Measurements from ENCODE around the gene HSDL1. TPM values are rescaled to one million over a fixed set of nuclear protein-coding genes. Genes with fewer than 3 reads are reported as not detected.

The HSDL1 gene
- total RNA-seq, 4 donors from 2014 or later, result 5.0 to 9.7 (median 8.6) TPM

GRCh38 chr16:84085271-84085667 is 59.7 kb downstream of the HSDL1 start:
- intact Hi-C loops (cut with DNase I), result loop anchor here (10.0 kb wide), 1 partner anchor 100 kb away; the partner anchor contains the start of gene TAF1C

GRCh38 chr16:84084570-84085270 is 60.3 kb downstream of the HSDL1 start:
- peaks cover 0 to 9% (median 3%) of the 10 kb centered on the region in 3 donors for H3K4me1 ChIP-seq
- H3K4me3 ChIP-seq, result no peak overlapping the region
- no peak for DNase-seq
- no peak overlapping the region for H3K27ac ChIP-seq
- H3K27me3 ChIP-seq, result no peaks in the 10 kb centered on the region
- peaks cover 11 to 98% (median 42%) of the 10 kb centered on the region in 3 donors for H3K36me3 ChIP-seq
- no peaks in the 10 kb centered on the region for H3K9me3 ChIP-seq
- no peak for TF ChIP-seq POLR2A (IDR thresholded peaks at IDR 0.05)
- TF ChIP-seq CTCF (IDR thresholded peaks at IDR 0.05), result peak; percentile 38 to 73 (median 68)
- intact Hi-C loops (cut with DNase I), result loop anchor here (10.0 kb wide), 1 partner anchor 100 kb away; the partner anchor contains the start of gene TAF1C
- 45 to 83% methylated on average over 2 to 11 of the region's 11 CpGs for WGBS, 2 donors

More at GRCh38 chr16:84085271-84085667, 59.7 kb downstream of the HSDL1 start:
- Histone ChIP-seq H3K9me3 (no peaks in the 10 kb centered on the region), H3K4me3 (no peak overlapping the region), H3K4me1 (peaks cover 0 to 8% (median 0%) of the 10 kb centered on the region in 3 donors), H3K27ac (no peak overlapping the region), H3K36me3 (peaks cover 11 to 98% (median 48%) of the 10 kb centered on the region in 3 donors), H3K27me3 (no peaks in the 10 kb centered on the region)
- WGBS, 2 donors, result 78 to 80% methylated on average over 5 to 8 of the region's 8 CpGs
- TF ChIP-seq POLR2A (IDR thresholded peaks at IDR 0.05), result no peak
- no peak for TF ChIP-seq CTCF (IDR thresholded peaks at IDR 0.05)
- no peak for DNase-seq

- Histone ChIP-seq H3K27ac (peak overlapping the region in 1 of 4 donors; percentile 39), H3K27me3 (no peaks in the 10 kb centered on the region), H3K4me1 (peaks cover 0 to 9% (median 3%) of the 10 kb centered on the region in 3 donors), H3K36me3 (peaks cover 0 to 98% (median 34%) of the 10 kb centered on the region in 3 donors), H3K4me3 (no peak overlapping the region), H3K9me3 (no peaks in the 10 kb centered on the region)
- TF ChIP-seq POLR2A (IDR thresholded peaks at IDR 0.05) (no peak), CTCF (IDR thresholded peaks at IDR 0.05) (no peak)
- WGBS, 2 donors, result 79 to 82% methylated on average over 5 to 11 of the region's 11 CpGs
- intact Hi-C loops (cut with DNase I), result loop anchor here (10.0 kb wide), 1 partner anchor 102 kb away; the partner anchor contains the start of gene TAF1C
- no peak for DNase-seq
These were observed 62.0 kb downstream of the HSDL1 start for GRCh38 chr16:84082835-84083569.

- intact Hi-C loops (cut with DNase I), result loop anchor here (10.0 kb wide), 1 partner anchor 103 kb away; the partner anchor contains the start of gene TAF1C
- TF ChIP-seq CTCF (IDR thresholded peaks at IDR 0.05), result no peak
- TF ChIP-seq POLR2A (IDR thresholded peaks at IDR 0.05), result no peak
- peaks cover 0 to 98% (median 26%) of the 10 kb centered on the region in 3 donors for H3K36me3 ChIP-seq
- WGBS, 2 donors, result 54 to 89% methylated on average over 4 to 6 of the region's 6 CpGs
- H3K4me1 ChIP-seq, result peaks cover 0 to 9% (median 3%) of the 10 kb centered on the region in 3 donors
- no peak overlapping the region for H3K27ac ChIP-seq
- H3K27me3 ChIP-seq, result no peaks in the 10 kb centered on the region
- no peak overlapping the region for H3K4me3 ChIP-seq
- H3K9me3 ChIP-seq, result no peaks in the 10 kb centered on the region
- DNase-seq, result no peak
These were observed 62.9 kb downstream of the HSDL1 start for GRCh38 chr16:84082110-84082509.
